PC-9 (cell line): ENCODE measurements around the gene REG4.

Source experiments
- CTCF ChIP-seq: fragments of 200-600 bp; sonication (generic); conservative IDR thresholded peaks from 2 replicates; pipeline ENCODE4 v1.6.1; 2017; ENCODE audit warnings: mixed run types, antibody characterized with exemption, mild to moderate bottlenecking, moderate library complexity
- EZH2 ChIP-seq: fragments of 200-600 bp; sonication (generic); IDR thresholded peaks from 2 replicates; pipeline ENCODE4 v1.8.0; 2017; ENCODE audit warnings: antibody characterized with exemption, low read depth

- TF ChIP-seq CTCF = peak; percentile 57; the same call in 1 of the 2 replicates
- no peak for TF ChIP-seq EZH2
These were observed 15.8 kb upstream of the REG4 start for GRCh38 chr1:119827010-119827409.
